MM.1S (cell line): ENCODE results near the gene SYNJ1.
"Not testable (repeated sequence)": the region's sequence is repeated elsewhere in the genome, so short reads cannot be mapped to it uniquely, and the experiment has no call there.

Experiments
- DNase-seq: peaks from one replicate; pipeline ENCODE4 v3.0.0-alpha.2; 2015
- H2AFZ ChIP-seq: fragments of 300-600 bp; sonication (generic); 2 replicates; pipeline ENCODE4 v1.6.0; 2016; ENCODE audit warnings: antibody characterized with exemption, low read length
- H3F3A ChIP-seq: fragments of 300-600 bp; sonication (generic); 2 replicates; pipeline ENCODE4 v1.6.1; 2016; ENCODE audit warnings: mild to moderate bottlenecking, antibody characterized with exemption, low read length, moderate library complexity, mixed read lengths; ENCODE audit not compliant: insufficient read depth
- H3K27ac ChIP-seq: fragments of 300-600 bp; sonication (generic); 2 replicates; pipeline ENCODE4 v1.5.1; 2016; ENCODE audit warnings: mild to moderate bottlenecking, low read length
- H3K27me3 ChIP-seq: fragments of 300-600 bp; sonication (generic); replicated peaks from 2 replicates; pipeline ENCODE4 v1.6.0; 2016; ENCODE audit warnings: low read length; ENCODE audit not compliant: insufficient read depth
- H3K36me3 ChIP-seq: fragments of 300-600 bp; sonication (generic); replicated peaks from 2 replicates; pipeline ENCODE4 v1.6.1; 2016; ENCODE audit warnings: mild to moderate bottlenecking, low read length, mixed read lengths; ENCODE audit not compliant: insufficient read depth
- H3K4me1 ChIP-seq: fragments of 300-600 bp; sonication (generic); 2 replicates; pipeline ENCODE4 v1.6.1; 2016; ENCODE audit warnings: low read length, mixed read lengths
- H3K4me2 ChIP-seq: fragments of 300-600 bp; sonication (generic); 2 replicates; pipeline ENCODE4 v1.6.0; 2016; ENCODE audit warnings: low read depth, low read length
- H3K4me3 ChIP-seq: fragments of 300-600 bp; sonication (generic); 2 replicates; pipeline ENCODE4 v1.5.1; 2016; ENCODE audit warnings: low read length, mixed read lengths
- H3K79me2 ChIP-seq: fragments of 300-600 bp; sonication (generic); 2 replicates; pipeline ENCODE4 v1.6.1; 2016; ENCODE audit warnings: mixed run types, low read length, mixed read lengths
- H3K9ac ChIP-seq: fragments of 300-600 bp; sonication (generic); 2 replicates; pipeline ENCODE4 v1.6.1; 2016; ENCODE audit warnings: low read length, mixed read lengths
- H3K9me2 ChIP-seq: fragments of 300-600 bp; sonication (generic); replicated peaks from 2 replicates; pipeline ENCODE4 v1.6.1; 2016; ENCODE audit warnings: mild to moderate bottlenecking, low read length, mixed read lengths; ENCODE audit not compliant: insufficient read depth
- H3K9me3 ChIP-seq: fragments of 300-600 bp; sonication (generic); replicated peaks from 2 replicates; pipeline ENCODE4 v1.6.1; 2016; ENCODE audit warnings: mild to moderate bottlenecking, low read length, mixed read lengths; ENCODE audit not compliant: insufficient read depth
- H4K20me1 ChIP-seq: fragments of 300-600 bp; sonication (generic); 2 replicates; pipeline ENCODE4 v1.6.1; 2016; ENCODE audit warnings: mild to moderate bottlenecking, low read length, moderate library complexity, mixed read lengths; ENCODE audit not compliant: insufficient read depth
- EZH2 ChIP-seq: fragments of 300-600 bp; sonication (generic); optimal IDR thresholded peaks from 2 replicates; pipeline ENCODE3; 2017; ENCODE audit warnings: low read depth, mild to moderate bottlenecking, antibody characterized with exemption, low read length, mixed read lengths
- EZH2phosphoT487 ChIP-seq: fragments of 300-600 bp; sonication (generic); IDR thresholded peaks from 2 replicates; pipeline ENCODE4 v1.6.1; 2018; ENCODE audit warnings: antibody characterized with exemption, low read length
- TF ChIP-seq, protein P1 (sequence below): fragments of 300-600 bp; sonication (generic); IDR thresholded peaks from 2 replicates; pipeline ENCODE4 v1.5.1; 2016; ENCODE audit warnings: antibody characterized with exemption, low read length, mixed read lengths

Gene SYNJ1

DNA sequence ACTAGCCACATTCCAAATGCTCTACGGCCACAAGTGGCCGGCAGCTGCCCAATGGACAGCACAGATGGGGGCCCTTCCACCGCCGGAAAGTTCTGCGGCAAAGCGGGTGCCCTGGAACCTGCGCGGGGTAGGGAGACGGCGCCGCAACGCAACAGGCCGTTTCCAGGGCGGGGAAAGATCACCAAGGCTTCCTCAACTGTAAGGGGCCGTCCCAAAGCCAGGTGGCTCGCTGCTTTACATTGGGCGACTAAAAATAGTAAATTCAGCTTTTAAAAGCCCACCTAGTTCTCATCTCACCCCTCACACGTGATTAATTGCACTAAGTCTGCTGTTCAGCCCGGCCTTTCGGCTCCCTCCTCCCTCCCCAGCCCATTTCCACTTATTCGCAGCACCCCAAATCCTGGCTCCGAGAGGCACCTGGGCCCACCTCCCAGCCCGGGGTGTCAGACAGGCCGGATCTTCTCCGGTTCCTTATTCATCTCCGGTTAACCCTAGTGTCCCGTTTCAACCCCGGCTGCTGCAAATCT is 116.3 kb downstream of the SYNJ1 start:
- peaks cover 4% of the 10 kb centered on the region; the same call in 1 of the 2 replicates for H3K4me1 ChIP-seq
- H3K36me3 ChIP-seq: peaks cover 8% of the 10 kb centered on the region
- H3K27ac ChIP-seq: peak overlapping the region; percentile 78
- peak overlapping the region; percentile 89 for H2AFZ ChIP-seq
- no peaks in the 10 kb centered on the region for H3K9me3 ChIP-seq
- peak; percentile 71 for DNase-seq
- peak overlapping the region; percentile 80 for H3K9ac ChIP-seq
- H4K20me1 ChIP-seq: no peaks in the 10 kb centered on the region
- TF ChIP-seq EZH2 (no peak), EZH2phosphoT487 (no peak)
- TF ChIP-seq, protein P1, sequence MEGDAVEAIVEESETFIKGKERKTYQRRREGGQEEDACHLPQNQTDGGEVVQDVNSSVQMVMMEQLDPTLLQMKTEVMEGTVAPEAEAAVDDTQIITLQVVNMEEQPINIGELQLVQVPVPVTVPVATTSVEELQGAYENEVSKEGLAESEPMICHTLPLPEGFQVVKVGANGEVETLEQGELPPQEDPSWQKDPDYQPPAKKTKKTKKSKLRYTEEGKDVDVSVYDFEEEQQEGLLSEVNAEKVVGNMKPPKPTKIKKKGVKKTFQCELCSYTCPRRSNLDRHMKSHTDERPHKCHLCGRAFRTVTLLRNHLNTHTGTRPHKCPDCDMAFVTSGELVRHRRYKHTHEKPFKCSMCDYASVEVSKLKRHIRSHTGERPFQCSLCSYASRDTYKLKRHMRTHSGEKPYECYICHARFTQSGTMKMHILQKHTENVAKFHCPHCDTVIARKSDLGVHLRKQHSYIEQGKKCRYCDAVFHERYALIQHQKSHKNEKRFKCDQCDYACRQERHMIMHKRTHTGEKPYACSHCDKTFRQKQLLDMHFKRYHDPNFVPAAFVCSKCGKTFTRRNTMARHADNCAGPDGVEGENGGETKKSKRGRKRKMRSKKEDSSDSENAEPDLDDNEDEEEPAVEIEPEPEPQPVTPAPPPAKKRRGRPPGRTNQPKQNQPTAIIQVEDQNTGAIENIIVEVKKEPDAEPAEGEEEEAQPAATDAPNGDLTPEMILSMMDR: no peak
- peaks cover 12% of the 10 kb centered on the region for H3F3A ChIP-seq
- peak overlapping the region; percentile 78 for H3K4me2 ChIP-seq
- H3K9me2 ChIP-seq: no peaks in the 10 kb centered on the region
- peak overlapping the region; percentile 87 for H3K4me3 ChIP-seq
- peaks cover 32% of the 10 kb centered on the region for H3K79me2 ChIP-seq
- H3K27me3 ChIP-seq: 0 out of 2 replicates have a peak, but pooled peaks cover 3% of the 10 kb centered on the region

- not testable (repeated sequence) for H3K9ac ChIP-seq, H2AFZ ChIP-seq, H3K9me3 ChIP-seq, H3K4me3 ChIP-seq, H3K27ac ChIP-seq, H3K9me2 ChIP-seq, H3K36me3 ChIP-seq, H4K20me1 ChIP-seq, DNase-seq, H3K27me3 ChIP-seq, H3K4me1 ChIP-seq
- Histone ChIP-seq H3K4me2 (peak overlapping the region; percentile 40; the same call in 1 of the 2 replicates), H3F3A (peaks cover 12% of the 10 kb centered on the region), H3K79me2 (peaks cover 34% of the 10 kb centered on the region)
These were observed 116.9 kb downstream of the SYNJ1 start for GRCh38 chr21:32610940-32611339.

GRCh38 chr21:32608851-32609250 is 119.0 kb downstream of the SYNJ1 start:
- Histone ChIP-seq H3K36me3 (peaks cover 14% of the 10 kb centered on the region), H3K4me1 (peaks cover 4% of the 10 kb centered on the region; the same call in 1 of the 2 replicates), H2AFZ (no peak overlapping the region), H3K27me3 (no peaks in the 10 kb centered on the region), H3K9ac (no peak overlapping the region), H3K79me2 (peaks cover 39% of the 10 kb centered on the region), H3K9me3 (no peaks in the 10 kb centered on the region), H3K9me2 (no peaks in the 10 kb centered on the region), H4K20me1 (no peaks in the 10 kb centered on the region), H3K27ac (no peak overlapping the region), H3K4me2 (no peak overlapping the region), H3F3A (peaks cover 12% of the 10 kb centered on the region), H3K4me3 (no peak overlapping the region)
- no peak for TF ChIP-seq EZH2phosphoT487
- no peak for TF ChIP-seq EZH2
- TF ChIP-seq, protein P1: no peak
- DNase-seq: no peak

DNA sequence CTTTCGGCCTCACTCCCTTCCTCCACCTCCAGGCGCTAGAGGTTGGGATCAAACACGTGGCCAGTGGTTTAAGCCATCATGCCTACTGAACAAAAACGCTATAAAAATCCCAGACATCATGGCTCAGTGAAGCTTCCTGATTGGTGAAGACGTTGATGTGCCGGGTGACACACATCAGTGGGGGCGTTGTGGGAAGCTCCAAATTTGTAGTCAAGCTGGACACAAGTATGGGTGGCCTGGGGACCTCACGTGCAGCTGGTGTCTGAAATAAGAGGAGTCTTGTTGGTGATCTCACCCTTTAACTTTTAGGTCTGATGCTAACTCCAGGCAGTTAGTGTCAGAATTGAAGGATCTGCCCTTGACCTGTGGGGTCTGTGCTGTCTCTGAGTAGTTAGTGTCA is 122.3 kb downstream of the SYNJ1 start:
- H3K36me3 ChIP-seq: peaks cover 27% of the 10 kb centered on the region
- no peak for TF ChIP-seq EZH2
- TF ChIP-seq, protein P1: no peak
- H3K9ac ChIP-seq: no peak overlapping the region

More for the DNA sequence above, 122.3 kb downstream of the SYNJ1 start:
- peaks cover 10% of the 10 kb centered on the region for H3F3A ChIP-seq
- 0 out of 2 replicates have a peak, but pooled peaks cover 4% of the 10 kb centered on the region for H4K20me1 ChIP-seq
- no peaks in the 10 kb centered on the region for H3K27me3 ChIP-seq
- peaks cover 25% of the 10 kb centered on the region for H3K79me2 ChIP-seq
- H3K4me3 ChIP-seq: no peak overlapping the region
- no peaks in the 10 kb centered on the region for H3K4me1 ChIP-seq
- no peak overlapping the region for H3K4me2 ChIP-seq
- no peaks in the 10 kb centered on the region for H3K9me2 ChIP-seq
- no peak overlapping the region for H3K27ac ChIP-seq
- no peaks in the 10 kb centered on the region for H3K9me3 ChIP-seq
- DNase-seq: no peak
- H2AFZ ChIP-seq: no peak overlapping the region
